NCI-H1694 (cell line): ENCODE results near the gene RPA4.
"Not testable (repeated sequence)": the region's sequence is repeated elsewhere in the genome, so short reads cannot be mapped to it uniquely, and the experiment has no call there.

ENCODE experiments used
- DNase-seq: peaks from one replicate; lab custom pipeline; 2025; lab: John Stamatoyannopoulos, UW

The RPA4 gene

DNA sequence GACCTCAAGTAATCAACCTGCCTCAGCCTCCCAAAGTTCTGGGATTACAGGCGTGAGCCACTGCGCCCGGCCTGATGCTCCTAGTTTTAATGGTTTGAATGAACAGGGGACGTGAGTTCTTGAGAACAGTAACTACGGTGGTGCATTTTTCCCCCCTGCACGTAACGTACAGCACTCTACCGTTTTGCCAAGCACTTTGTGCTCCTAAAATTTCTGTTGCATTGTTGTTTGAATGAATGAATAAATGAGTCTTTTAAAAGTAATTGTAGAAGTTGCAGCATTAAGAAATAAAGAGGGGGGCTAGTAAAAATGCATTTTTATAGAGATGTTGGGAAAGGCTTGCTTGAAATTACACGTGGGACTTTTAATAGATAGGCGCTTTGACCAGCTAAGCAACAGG is at the start of gene RPA4:
RPA4 (plus strand) TSS at position 301 of the 400 bp plus-strand sequence. CDS start 403 bp downstream, outside the sequence.
- DNase-seq, result no peak

- no peak for DNase-seq
Observed at GRCh38 chrX:96834137-96834536, 49.6 kb upstream of the RPA4 start.

DNA sequence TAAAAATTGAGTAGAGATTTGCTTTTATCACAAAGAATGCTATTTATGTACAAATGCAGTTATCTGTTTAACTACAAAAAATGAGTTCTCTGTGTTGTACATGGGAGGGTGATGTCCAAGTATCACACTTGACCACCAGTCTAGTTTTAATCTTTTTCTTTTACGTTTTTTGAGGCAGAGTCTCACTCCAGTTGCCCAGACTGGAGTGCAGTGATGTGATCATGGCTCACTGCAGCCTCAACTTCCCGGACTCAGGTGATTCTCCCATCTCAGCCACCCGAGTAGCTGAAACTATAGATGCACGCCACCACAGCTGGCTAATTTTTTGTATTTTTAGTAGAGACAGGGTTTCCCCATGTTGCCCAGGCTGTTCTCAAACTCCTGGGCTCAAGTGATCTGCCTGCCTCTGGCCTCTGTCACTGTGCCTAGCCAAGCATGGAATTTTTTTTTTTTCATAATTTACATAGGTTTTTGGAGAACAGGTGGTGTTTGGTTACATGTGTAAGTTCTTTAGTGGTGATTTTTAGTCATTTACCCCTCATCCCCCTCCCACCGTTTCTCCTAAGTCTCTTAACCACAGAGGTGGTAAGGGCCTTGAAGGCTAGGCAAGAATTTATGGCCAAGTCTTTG is 47.9 kb upstream of the RPA4 start:
- DNase-seq, result no peak

DNA sequence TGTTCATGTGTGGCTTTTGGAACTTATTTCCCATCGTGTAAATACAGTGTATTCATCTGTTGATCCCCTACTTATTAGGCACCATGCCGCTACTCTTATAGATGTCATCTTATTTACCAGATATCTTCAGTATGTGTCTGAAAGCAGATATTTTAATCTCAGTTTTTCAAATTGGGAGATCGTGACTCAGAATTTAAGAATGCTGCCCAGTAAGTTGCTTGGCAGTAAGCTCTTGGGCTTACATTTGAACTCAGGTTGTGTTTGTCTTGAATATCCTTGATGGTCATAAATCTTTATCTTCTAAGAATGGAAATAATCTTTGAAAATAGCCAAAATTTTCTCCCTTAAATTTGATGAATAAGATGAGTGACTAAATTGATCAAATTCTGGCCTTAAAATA is 45.9 kb upstream of the RPA4 start:
- no peak for DNase-seq

DNA sequence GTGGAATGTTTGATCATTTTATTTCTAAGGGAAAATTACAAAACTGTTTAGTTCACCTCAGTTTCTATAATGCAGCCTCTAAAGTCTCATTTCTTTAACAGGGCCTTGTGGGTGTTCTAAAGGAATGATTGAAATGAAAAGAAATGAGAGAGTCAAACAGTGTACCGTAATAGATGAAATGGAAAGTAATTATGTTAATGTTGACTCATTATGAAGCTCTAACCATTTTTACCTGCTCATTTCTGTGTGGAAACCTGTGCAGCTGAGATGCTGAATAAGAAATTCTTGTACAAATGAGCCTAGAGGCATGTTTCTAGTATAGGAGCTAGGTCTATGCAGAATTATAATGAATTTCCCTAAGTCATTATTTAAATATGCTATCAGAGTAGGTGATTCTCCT is 45.2 kb upstream of the RPA4 start:
- no peak for DNase-seq

- DNase-seq, result no peak
Observed at GRCh38 chrX:96841325-96841724, 42.4 kb upstream of the RPA4 start.

DNA sequence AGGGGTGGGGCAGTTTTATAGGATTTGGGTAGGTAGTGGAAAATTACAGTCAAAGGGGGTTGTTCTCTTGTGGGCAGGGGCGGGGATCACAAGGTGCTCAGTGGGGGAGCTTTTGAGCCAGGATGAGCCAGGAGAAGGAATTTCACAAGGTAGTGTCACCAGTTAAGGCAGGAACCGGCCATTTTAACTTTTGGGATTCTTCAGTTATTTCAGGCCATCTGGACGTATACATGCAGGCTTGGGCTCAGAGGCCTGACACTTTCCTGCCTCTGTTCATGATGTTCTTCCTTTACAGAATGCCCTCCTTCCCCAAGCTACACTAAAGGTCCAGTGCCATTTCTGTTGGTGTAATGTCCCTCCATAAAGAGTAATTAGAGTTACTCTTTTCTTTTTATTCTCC is 41.8 kb upstream of the RPA4 start:
- not testable (repeated sequence) for DNase-seq

DNA sequence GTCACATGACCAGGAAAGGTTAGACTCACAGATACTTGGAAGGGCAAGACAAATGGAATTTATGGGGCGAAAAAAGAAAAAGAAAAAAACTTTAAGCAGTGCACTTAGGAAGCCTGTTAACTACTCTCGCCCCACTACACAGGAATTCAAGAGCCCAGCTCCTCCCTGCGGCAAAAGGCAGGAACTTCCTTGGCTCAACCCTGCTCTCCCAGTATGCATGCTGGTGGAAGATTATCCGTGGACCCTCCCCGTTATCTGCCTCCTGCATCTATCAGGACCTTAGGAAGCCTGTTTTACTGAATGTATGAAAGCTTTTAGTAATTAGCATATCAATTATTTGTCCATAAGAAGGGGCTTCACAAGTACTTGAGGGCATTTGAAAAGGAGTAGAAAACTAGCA is 40.1 kb upstream of the RPA4 start:
- DNase-seq, result no peak

DNA sequence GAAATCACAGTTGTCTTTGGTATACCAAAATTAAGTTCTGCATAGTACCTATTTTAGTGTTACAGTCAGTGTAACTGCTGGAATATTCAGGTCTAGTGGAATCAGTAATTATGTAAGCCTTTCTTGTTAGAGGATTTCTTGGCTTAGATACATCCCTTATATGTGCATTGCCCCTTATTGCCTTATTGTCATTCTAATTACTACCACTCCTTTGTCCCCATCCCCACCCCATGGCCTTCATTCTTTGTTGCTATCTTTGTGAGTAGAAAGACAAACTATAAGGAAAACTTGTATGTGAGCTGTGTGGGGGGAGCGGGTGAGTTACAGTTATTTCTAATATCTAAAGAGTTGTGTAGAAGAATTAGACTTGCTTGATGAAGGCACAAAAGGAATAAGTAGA is 36.9 kb upstream of the RPA4 start:
- no peak for DNase-seq

DNA sequence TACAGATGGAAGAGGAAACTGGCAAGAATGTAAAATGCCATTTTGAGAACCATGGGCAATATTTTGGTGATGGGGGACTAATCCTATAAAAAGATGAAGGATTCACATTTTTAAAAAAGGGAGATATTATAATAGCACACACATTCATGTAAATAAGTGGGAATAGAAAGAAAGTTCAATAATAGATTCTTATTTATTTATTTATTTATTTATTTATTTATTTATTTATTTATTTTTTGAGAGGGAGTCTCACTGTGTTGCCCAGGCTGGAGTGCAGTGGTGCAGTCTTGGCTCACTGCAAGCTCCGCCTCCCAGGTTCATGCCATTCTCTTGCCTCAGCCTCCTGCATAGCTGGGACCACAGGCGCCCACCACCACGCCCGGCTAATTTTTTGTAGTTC is 24.3 kb upstream of the RPA4 start:
- not testable (repeated sequence) for DNase-seq

- no peak for DNase-seq
Observed at GRCh38 chrX:96861218-96861617, 22.5 kb upstream of the RPA4 start.

GRCh38 chrX:96861661-96862060 is 22.0 kb upstream of the RPA4 start:
- no peak for DNase-seq

DNA sequence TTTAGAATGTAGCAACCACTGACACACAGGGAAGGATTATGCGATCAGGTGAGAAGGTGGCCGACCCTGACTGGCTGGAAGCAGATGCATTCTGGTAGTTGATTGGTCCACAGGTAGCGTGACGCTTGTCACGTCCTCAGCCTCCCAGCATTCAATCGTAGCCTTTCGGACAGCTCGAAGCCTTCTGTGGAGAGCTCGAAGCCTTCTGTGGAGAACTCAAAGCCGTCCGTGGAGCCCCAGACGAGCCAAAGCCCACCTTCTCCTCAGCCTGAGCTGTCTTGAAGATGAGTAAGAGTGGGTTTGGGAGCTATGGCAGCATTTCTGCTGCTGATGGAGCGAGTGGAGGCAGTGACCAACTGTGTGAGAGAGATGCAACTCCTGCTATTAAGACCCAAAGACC is 319 bp downstream of the RPA4 start:
- DNase-seq, result no peak

DNA sequence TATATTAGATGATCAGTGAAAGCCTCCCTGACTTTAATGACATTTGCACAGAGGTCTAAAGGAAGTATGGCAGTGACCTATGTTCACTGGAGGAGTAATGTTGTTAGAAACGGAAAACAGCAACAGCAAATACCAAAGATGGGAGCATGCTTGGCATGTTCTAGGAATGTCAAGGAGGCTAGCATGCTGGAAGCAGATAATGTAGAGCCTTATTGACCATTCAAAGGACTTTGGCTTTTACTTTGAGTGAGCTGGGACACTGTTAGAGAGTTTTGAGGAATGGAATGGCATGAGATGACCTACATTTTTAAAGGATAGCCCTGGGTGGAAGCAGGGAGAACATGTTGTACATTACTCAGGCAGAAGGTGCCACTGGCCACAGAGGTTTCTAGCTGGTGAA is 6.0 kb downstream of the RPA4 start:
- no peak for DNase-seq

DNA sequence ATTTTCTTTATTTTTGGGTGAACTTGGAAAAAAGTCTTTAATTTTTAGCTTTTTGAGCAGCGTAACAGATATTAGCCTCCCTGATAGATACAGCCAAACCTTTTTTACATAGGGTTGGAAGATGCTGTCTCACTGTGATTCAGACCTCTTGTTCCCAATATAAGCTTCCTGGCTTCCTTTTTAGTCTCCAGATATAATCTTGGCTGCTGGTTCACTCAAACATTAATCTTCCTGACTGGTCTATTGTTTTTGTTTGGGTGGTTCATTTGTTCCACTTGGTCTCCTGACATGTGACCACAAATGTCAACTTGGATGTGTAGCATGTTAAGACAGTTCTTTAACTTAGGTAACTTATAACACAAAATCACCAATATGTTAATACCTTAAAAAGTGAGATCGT is 23.0 kb downstream of the RPA4 start:
- no peak for DNase-seq

DNA sequence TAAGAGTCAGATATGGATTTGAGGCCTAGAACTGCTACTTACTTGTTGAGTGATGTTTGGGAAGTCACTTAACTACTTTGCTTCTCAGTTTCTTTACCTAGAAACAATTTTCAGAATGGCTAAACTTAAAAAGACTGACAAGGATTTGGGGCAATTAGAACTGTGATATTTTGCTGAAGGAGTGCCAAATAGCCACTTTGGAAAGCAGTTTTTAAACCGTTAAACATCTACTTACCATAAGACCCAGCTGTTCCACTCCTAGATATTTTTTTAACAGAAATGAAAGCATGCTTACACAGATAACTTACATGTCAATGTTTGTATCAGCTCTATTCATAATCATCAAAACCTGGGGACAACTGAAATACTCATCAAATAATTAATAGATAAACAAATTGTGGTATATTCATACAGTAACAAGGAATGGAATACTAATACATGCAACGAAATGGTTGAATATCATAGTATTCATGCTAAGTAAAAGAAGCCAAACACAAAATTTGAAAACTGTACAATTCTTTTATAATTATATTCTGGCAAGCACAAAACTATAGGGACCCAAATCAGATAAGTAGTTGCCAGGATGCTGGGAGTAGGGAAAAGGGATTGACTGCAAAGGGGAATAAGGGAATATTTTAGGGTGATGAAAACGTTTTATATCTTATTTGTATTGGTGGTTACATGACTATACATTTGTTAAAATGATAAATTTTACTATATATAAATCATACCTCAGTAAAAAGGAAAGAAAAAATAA is 24.0 kb downstream of the RPA4 start:
- no peak for DNase-seq

DNA sequence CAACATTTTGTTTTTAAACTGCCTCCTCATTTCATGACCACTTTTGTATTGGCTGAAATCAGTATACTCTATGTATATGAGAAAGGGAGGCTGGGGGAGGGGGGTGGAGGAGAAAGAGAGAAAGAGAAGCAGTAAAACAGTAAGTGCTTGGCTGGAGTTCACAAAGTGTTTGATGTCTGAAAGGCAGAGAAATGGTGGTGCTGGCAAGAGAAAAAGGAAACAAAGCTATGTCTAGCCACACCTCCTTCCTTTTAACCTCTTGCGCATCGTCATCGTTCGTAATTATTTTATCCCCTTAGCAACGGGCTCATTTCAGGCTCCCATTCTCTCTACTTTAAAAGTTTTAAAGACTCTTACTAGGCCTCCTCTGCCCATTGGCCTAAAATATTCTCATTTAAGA is 25.6 kb downstream of the RPA4 start:
- DNase-seq, result no peak

DNA sequence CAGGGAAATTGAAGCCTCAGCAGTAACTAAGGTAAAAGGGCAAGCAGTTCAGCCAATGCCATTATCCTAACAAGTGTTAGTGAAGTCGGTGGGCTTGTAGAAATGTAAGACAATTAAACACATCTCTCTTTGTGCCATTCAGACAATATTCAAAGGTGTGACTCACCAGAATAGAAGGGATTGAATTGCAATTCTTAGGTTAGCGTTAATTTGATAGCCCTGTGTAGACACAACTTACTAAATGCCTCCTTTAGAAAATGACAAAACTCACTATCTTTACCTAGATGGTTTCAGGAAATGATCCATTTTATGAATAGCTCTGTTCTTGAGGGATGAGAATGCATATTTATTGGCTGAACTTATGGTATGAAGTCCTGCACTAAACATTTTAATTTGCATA is 35.2 kb downstream of the RPA4 start:
- DNase-seq, result no peak

DNA sequence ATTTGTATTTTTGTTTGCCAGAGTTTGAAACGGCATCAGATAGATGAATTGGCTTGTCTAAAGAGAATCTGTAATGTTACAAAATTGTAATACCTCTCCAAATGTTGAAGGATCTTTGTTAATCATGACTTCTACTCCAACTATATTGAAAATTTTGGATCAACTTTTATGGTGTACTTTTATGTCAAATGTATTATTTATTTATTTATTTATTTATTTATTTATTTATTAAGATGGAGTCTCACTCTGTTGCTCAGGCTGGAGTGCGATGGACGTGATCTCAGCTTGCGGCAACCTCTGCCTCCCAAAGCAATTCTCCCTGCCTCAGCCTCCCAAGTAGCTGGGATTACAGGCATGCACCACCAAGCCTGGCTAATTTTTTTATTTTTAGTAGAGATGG is 36.0 kb downstream of the RPA4 start:
- DNase-seq, result no peak

DNA sequence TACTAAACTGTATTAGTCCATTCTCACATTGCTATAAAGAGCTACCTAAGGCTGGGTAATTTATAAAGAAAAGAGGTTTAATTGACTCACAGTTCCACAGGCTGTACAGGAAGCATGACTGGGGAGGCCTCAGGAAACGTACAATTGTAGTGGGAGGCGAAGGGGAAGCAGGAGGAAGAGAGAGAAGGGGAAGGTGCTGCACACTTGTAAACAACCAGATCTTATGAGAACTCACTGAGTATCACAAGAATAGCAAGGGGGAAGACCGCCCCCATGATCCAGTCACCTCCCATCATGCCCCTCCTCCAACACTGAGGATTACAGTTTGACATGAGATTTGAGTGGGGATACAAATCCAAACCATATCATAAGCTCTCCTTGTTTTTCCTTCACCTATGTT is 40.9 kb downstream of the RPA4 start:
- DNase-seq, result no peak

- DNase-seq, result peak; percentile 70
Observed at GRCh38 chrX:96929036-96929435, 45.3 kb downstream of the RPA4 start.
